ENCODE measurements around the gene GPC1.

DNA sequence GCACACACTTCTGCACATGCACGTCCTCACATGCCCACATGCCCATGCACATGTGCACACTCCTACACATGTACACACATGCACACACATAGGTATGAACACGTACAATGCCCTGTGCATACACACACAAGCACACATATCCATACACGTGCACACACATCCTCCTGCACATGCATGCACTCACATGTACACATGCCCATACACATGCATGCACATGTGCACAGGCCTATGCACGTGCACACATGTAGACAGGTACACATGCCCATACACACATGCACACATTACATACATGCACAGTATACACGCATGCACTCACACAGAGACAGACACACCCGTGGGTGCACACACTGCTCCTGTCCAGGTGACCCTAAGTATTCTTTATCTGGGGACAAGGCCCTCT is 34.3 kb downstream of the GPC1 start:
- TF ChIP-seq, protein P1, sequence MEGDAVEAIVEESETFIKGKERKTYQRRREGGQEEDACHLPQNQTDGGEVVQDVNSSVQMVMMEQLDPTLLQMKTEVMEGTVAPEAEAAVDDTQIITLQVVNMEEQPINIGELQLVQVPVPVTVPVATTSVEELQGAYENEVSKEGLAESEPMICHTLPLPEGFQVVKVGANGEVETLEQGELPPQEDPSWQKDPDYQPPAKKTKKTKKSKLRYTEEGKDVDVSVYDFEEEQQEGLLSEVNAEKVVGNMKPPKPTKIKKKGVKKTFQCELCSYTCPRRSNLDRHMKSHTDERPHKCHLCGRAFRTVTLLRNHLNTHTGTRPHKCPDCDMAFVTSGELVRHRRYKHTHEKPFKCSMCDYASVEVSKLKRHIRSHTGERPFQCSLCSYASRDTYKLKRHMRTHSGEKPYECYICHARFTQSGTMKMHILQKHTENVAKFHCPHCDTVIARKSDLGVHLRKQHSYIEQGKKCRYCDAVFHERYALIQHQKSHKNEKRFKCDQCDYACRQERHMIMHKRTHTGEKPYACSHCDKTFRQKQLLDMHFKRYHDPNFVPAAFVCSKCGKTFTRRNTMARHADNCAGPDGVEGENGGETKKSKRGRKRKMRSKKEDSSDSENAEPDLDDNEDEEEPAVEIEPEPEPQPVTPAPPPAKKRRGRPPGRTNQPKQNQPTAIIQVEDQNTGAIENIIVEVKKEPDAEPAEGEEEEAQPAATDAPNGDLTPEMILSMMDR (IDR thresholded peaks at IDR 0.05; ENCODE audit: low read depth, low read length): no peak
- TF ChIP-seq EZH2phosphoT487 (IDR thresholded peaks at IDR 0.05; ENCODE audit: low read depth): no peak

All from OCI-LY3 (cell line).